Neural progenitor cell (in vitro differentiated cells): ENCODE data around the gene SPTB. TPM values are rescaled to one million over a fixed set of nuclear protein-coding genes. Genes with fewer than 3 reads are reported as not detected.

Experiments used
- DNase-seq: peaks from one replicate; pipeline ENCODE4 v3.0.0-alpha.2; 2016; ENCODE audit warnings: low spot score
- H2AFZ ChIP-seq: fragments of 200-600 bp; sonication (generic); replicated peaks from 2 replicates; pipeline ENCODE4 v1.6.1; 2016; ENCODE audit warnings: antibody characterized with exemption
- H3F3A ChIP-seq: fragments of 200-600 bp; sonication (generic); 2 replicates; pipeline ENCODE4 v1.6.1; 2016; ENCODE audit warnings: antibody characterized with exemption, low read depth
- H3K27ac ChIP-seq: fragments of 200-600 bp; sonication (generic); 2 replicates; pipeline ENCODE4 v1.5.1; 2016; ENCODE audit warnings: mild to moderate bottlenecking
- H3K27me3 ChIP-seq: fragments of 200-600 bp; sonication (generic); 2 replicates; pipeline ENCODE4 v1.6.1; 2016; ENCODE audit warnings: mild to moderate bottlenecking, moderate library complexity
- H3K36me3 ChIP-seq: fragments of 200-600 bp; sonication (generic); 2 replicates; pipeline ENCODE4 v1.5.1; 2016
- H3K4me1 ChIP-seq: fragments of 200-600 bp; sonication (generic); 2 replicates; pipeline ENCODE4 v1.6.1; 2016; ENCODE audit warnings: mixed run types
- H3K4me2 ChIP-seq: fragments of 200-600 bp; sonication (generic); 2 replicates; pipeline ENCODE4 v1.6.1; 2016
- H3K4me3 ChIP-seq: fragments of 200-600 bp; sonication (generic); 2 replicates; pipeline ENCODE4 v1.5.1; 2016
- H3K79me2 ChIP-seq: fragments of 200-600 bp; sonication (generic); 2 replicates; pipeline ENCODE4 v1.6.1; 2016; ENCODE audit warnings: low read depth
- H3K9ac ChIP-seq: fragments of 200-600 bp; sonication (generic); 2 replicates; pipeline ENCODE4 v1.6.1; 2016
- H3K9me3 ChIP-seq: fragments of 200-600 bp; sonication (generic); 2 replicates; pipeline ENCODE4 v1.5.1; 2016; ENCODE audit warnings: low read depth
- H4K20me1 ChIP-seq: fragments of 200-600 bp; sonication (generic); 2 replicates; pipeline ENCODE4 v1.6.1; 2016; ENCODE audit warnings: low read depth
- H3K27ac Mint-ChIP-seq: 3 replicates; pipeline ENCODE4 v1.8.0; 2021; ENCODE audit warnings: mixed read lengths
- H3K27me3 Mint-ChIP-seq: 2 replicates; pipeline ENCODE4 v1.8.0; 2022; ENCODE audit warnings: low read depth, mild to moderate bottlenecking, inconsistent platforms, moderate library complexity, mixed read lengths; ENCODE audit not compliant: insufficient read depth
- H3K36me3 Mint-ChIP-seq: 3 replicates; pipeline ENCODE4 v1.8.0; 2021; ENCODE audit warnings: mixed read lengths
- H3K4me1 Mint-ChIP-seq: 3 replicates; pipeline ENCODE4 v1.8.0; 2021; ENCODE audit warnings: mixed read lengths
- H3K4me3 Mint-ChIP-seq: 3 replicates; pipeline ENCODE4 v1.8.0; 2021; ENCODE audit warnings: mild to moderate bottlenecking, moderate library complexity, mixed read lengths
- H3K9me3 Mint-ChIP-seq: 3 replicates; pipeline ENCODE4 v1.8.0; 2020; ENCODE audit warnings: mixed read lengths
- EZH2 ChIP-seq: fragments of 200-600 bp; sonication (generic); IDR thresholded peaks from 2 replicates; pipeline ENCODE4 v1.6.1; 2017; ENCODE audit warnings: antibody characterized with exemption, mild to moderate bottlenecking, moderate library complexity
- EZH2phosphoT487 ChIP-seq: fragments of 200-600 bp; sonication (generic); IDR thresholded peaks from 2 replicates; pipeline ENCODE4 v1.6.1; 2017; ENCODE audit warnings: antibody characterized with exemption
- total RNA-seq: library from RNA; depleted of rRNA; stranded (reverse); fragments of >200 nt; gene quantifications from 2 replicates; pipeline ENCODE4 v1.2.3, GENCODE V29; 2015; ENCODE audit warnings: low replicate concordance
- TF ChIP-seq, protein P1 (sequence below): fragments of 200-600 bp; sonication (generic); IDR thresholded peaks from 2 replicates; pipeline ENCODE4 v1.5.1; 2017; ENCODE audit warnings: antibody characterized with exemption, mild to moderate bottlenecking

SPTB gene
- total RNA-seq, 1 donor from 2014 or later, result 0.09 TPM

DNA sequence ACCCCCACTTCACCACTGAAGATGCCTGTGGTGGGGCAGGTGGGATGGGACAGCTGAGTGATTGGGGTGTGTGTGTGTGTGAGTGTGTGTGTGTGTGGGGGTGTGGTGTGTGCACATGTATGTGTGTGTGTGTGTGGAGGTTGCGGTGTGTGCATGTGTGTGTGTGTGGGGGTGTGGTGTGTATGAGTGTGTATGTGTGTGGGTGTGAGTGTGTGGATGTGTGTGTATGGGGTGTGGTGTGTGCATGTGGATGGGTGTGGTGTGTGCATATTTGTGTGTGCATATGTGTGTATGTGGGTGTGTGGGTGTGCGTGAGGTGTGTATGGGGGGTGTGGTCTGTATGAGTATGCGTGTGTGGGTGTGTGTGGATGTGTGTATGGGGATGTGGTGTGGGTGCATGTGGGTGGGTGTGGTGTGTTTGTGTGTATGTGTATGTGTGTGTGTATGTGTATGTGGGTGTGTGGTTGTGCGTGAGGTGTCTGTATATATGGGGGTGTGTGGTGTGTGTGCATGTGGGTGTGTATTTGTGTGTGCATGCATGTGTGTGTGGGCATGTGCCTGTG, 113.9 kb downstream of the SPTB start:
- Histone ChIP-seq H3K4me1 (peaks cover 38% of the 10 kb centered on the region), H4K20me1 (no peaks in the 10 kb centered on the region), H3K27ac (no peak overlapping the region), H3K4me2 (no peak overlapping the region), H3K9ac (no peak overlapping the region), H3K4me3 (no peak overlapping the region), H3K36me3 (no peaks in the 10 kb centered on the region), H3K9me3 (no peaks in the 10 kb centered on the region), H3K79me2 (no peaks in the 10 kb centered on the region), H2AFZ (no peak overlapping the region), H3F3A (peaks cover 12% of the 10 kb centered on the region), H3K27me3 (peaks cover 8% of the 10 kb centered on the region)
- Mint-ChIP-seq H3K9me3 (no peaks in the 10 kb centered on the region), H3K4me3 (no peak overlapping the region), H3K27me3 (peaks cover 14% of the 10 kb centered on the region), H3K36me3 (no peaks in the 10 kb centered on the region), H3K4me1 (peaks cover 40% of the 10 kb centered on the region), H3K27ac (no peak overlapping the region)
- no peak for TF ChIP-seq EZH2
- no peak for TF ChIP-seq EZH2phosphoT487
- TF ChIP-seq, protein P1, sequence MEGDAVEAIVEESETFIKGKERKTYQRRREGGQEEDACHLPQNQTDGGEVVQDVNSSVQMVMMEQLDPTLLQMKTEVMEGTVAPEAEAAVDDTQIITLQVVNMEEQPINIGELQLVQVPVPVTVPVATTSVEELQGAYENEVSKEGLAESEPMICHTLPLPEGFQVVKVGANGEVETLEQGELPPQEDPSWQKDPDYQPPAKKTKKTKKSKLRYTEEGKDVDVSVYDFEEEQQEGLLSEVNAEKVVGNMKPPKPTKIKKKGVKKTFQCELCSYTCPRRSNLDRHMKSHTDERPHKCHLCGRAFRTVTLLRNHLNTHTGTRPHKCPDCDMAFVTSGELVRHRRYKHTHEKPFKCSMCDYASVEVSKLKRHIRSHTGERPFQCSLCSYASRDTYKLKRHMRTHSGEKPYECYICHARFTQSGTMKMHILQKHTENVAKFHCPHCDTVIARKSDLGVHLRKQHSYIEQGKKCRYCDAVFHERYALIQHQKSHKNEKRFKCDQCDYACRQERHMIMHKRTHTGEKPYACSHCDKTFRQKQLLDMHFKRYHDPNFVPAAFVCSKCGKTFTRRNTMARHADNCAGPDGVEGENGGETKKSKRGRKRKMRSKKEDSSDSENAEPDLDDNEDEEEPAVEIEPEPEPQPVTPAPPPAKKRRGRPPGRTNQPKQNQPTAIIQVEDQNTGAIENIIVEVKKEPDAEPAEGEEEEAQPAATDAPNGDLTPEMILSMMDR, result no peak
- DNase-seq, result no peak

DNA sequence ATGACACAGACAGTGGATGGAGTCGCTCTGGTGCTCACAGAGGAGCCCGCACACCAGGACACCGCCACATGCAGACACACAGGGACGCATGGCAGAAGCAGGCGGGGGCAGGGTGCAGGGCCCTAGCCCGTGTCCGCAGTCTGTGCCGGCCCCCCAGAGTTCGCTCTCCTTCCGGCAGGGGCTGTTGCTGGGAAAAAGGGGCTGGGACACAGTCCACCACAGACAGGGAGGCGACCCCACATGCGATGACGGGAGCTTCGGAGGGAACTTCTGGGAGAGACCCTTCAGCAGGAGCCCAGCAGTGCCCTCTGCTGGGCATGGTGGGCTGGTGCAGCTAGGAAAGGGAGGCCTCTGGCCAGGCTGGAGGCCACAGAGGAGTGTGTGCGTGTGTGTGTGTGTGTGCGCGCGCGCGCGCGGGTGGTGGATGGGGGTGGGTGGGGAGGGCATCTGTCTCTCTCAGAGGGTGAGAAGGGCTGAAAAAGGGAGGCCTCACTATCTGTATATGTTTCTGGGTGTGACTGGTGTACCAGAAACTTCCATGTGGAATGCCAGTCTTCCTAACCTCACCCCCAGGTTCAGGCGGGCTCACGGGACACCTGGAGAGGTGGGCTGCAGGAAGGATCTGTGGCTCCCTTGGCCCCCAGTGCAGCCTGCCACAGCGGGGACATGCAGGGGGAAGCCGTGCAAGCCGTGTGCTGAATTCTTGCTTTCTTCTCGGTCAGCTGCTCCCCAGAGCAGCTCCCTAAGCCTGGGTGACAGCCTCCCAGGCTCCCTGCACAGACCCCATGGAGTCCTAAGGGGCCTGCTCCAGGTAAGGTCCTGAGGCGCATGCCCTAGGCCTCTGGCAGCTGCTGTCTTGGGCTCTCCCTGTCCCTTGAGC, 114.8 kb downstream of the SPTB start:
- Mint-ChIP-seq H3K4me3 (peak overlapping the region; percentile 55), H3K9me3 (no peaks in the 10 kb centered on the region), H3K36me3 (no peaks in the 10 kb centered on the region), H3K4me1 (peaks cover 42% of the 10 kb centered on the region), H3K27me3 (peaks cover 14% of the 10 kb centered on the region), H3K27ac (no peak overlapping the region)
- H3K4me2 ChIP-seq, result peak overlapping the region; percentile 66
- DNase-seq, result peak; percentile 88
- H3K27ac ChIP-seq, result no peak overlapping the region
- peaks cover 38% of the 10 kb centered on the region for H3K4me1 ChIP-seq
- TF ChIP-seq, protein P1, result peak; percentile 83
- TF ChIP-seq EZH2, result no peak
- peak overlapping the region; percentile 75 for H2AFZ ChIP-seq
- H3K79me2 ChIP-seq, result no peaks in the 10 kb centered on the region
- H3F3A ChIP-seq, result peaks cover 12% of the 10 kb centered on the region
- H3K9ac ChIP-seq, result no peak overlapping the region
- no peaks in the 10 kb centered on the region for H4K20me1 ChIP-seq
- H3K9me3 ChIP-seq, result no peaks in the 10 kb centered on the region
- no peaks in the 10 kb centered on the region for H3K36me3 ChIP-seq
- peaks cover 8% of the 10 kb centered on the region for H3K27me3 ChIP-seq
- no peak overlapping the region for H3K4me3 ChIP-seq

DNA sequence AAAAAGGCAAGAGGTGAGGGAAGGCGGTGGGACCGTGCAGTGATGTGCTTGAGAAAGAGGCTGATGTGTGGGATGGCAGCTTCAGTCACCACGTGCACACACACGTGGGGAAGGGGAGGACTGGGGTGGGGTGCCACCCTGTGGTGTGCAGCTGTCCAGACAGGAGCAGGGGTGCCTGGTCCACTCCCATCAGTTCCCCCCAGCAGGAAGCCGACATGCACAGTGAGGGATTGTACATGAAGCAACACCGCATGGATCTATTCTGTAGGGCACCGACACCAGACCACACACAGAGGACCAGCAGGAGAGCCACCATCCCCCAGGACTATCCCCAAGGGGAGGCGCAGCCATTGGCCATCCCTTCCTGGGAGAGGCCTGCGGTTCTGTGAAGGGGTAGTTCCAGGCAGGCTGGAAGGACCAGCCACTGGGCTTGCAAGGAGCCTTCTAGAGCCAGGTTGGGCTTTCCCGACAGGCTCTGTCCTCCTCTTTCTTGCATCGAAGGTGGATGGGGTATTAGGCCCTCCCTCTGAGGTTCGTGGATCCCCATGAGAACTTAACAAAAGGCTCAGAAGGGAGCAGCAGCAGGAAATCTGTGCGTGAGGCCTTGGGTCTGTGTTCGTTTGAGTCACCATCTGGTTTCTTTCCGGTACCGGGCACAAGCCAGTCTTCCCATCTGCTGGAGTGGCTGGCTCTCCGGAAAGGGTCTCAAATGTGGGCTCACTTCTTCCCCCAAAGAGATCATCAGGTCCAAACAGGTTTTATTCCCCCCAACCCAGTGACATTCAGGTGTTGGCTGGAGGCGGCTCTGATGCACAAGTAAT, 115.7 kb downstream of the SPTB start:
- Mint-ChIP-seq H3K36me3 (no peaks in the 10 kb centered on the region), H3K27me3 (peaks cover 17% of the 10 kb centered on the region), H3K9me3 (no peaks in the 10 kb centered on the region), H3K4me1 (peaks cover 42% of the 10 kb centered on the region), H3K4me3 (peak overlapping the region; percentile 55), H3K27ac (no peak overlapping the region)
- Histone ChIP-seq H3K4me3 (no peak overlapping the region), H3F3A (peaks cover 12% of the 10 kb centered on the region), H3K9me3 (no peaks in the 10 kb centered on the region), H3K4me1 (peaks cover 38% of the 10 kb centered on the region), H3K27ac (no peak overlapping the region), H3K9ac (no peak overlapping the region), H4K20me1 (no peaks in the 10 kb centered on the region), H3K27me3 (peaks cover 8% of the 10 kb centered on the region), H2AFZ (peak overlapping the region; percentile 75), H3K79me2 (no peaks in the 10 kb centered on the region), H3K36me3 (no peaks in the 10 kb centered on the region), H3K4me2 (peak overlapping the region; percentile 66)
- peak; percentile 41 for DNase-seq
- TF ChIP-seq EZH2 (no peak), EZH2phosphoT487 (no peak)
- TF ChIP-seq, protein P1, result no peak
